C4-2B (cell line): Measurements from ENCODE around the gene OTULIN.

Experiments used
- H3K27ac ChIP-seq: fragments of 450-650 bp; 2 replicates; pipeline ENCODE4 v1.5.1; 2017
- CTCF ChIP-seq: fragments of 450-650 bp; conservative IDR thresholded peaks from 2 replicates; pipeline ENCODE4 v1.5.1; 2017; ENCODE audit warnings: mild to moderate bottlenecking
- ZFX ChIP-seq: fragments of 450-650 bp; IDR thresholded peaks from 2 replicates; pipeline ENCODE4 v1.6.1; 2017

Gene OTULIN

GRCh38 chr5:14667770-14668169, 3.3 kb downstream of the OTULIN start:
- TF ChIP-seq CTCF = no peak
- no peak for TF ChIP-seq ZFX
- H3K27ac ChIP-seq = no peak overlapping the region

- TF ChIP-seq ZFX = no peak
- no peak for TF ChIP-seq CTCF
- H3K27ac ChIP-seq = no peak overlapping the region
Measured at GRCh38 chr5:14668181-14668591, 3.7 kb downstream of the OTULIN start.

- no peak overlapping the region for H3K27ac ChIP-seq
- TF ChIP-seq ZFX (no peak), CTCF (no peak)
Measured at GRCh38 chr5:14669415-14669814, 4.9 kb downstream of the OTULIN start.

GRCh38 chr5:14669975-14670374, 5.5 kb downstream of the OTULIN start:
- no peak for TF ChIP-seq ZFX
- no peak for TF ChIP-seq CTCF
- no peak overlapping the region for H3K27ac ChIP-seq

- TF ChIP-seq CTCF (no peak), ZFX (no peak)
- H3K27ac ChIP-seq = no peak overlapping the region
Measured at GRCh38 chr5:14671414-14671813, 6.9 kb downstream of the OTULIN start.

GRCh38 chr5:14672082-14672481, 7.6 kb downstream of the OTULIN start:
- H3K27ac ChIP-seq = peak overlapping the region; percentile 53
- no peak for TF ChIP-seq CTCF
- TF ChIP-seq ZFX = no peak

- H3K27ac ChIP-seq = peak overlapping the region; percentile 53
- TF ChIP-seq CTCF = no peak
- no peak for TF ChIP-seq ZFX
Measured at GRCh38 chr5:14672484-14673394, 8.2 kb downstream of the OTULIN start.
